ENCODE measurements around the gene TENM4.

Gene TENM4

GRCh38 chr11:79017811-79018210 is 423.0 kb downstream of the TENM4 start:
- no peak for TF ChIP-seq CTCF (IDR thresholded peaks at IDR 0.05)
- peaks cover under 1% of the 10 kb centered on the region for H3K9me3 Mint-ChIP-seq
- H3K4me1 Mint-ChIP-seq = peaks cover 43% of the 10 kb centered on the region
- no peak overlapping the region for H3K27ac Mint-ChIP-seq
- DNase-seq = no peak
- H3K4me3 Mint-ChIP-seq = no peak overlapping the region
- peaks cover 3% of the 10 kb centered on the region for H3K27me3 Mint-ChIP-seq (ENCODE audit: low read depth, poor library complexity)
- peaks cover 29% of the 10 kb centered on the region for H3K36me3 Mint-ChIP-seq (ENCODE audit: low read depth)

- peaks cover 17% of the 10 kb centered on the region for H3K4me1 Mint-ChIP-seq
- peak overlapping the region; percentile 3 for H3K27ac Mint-ChIP-seq
- no peak for TF ChIP-seq CTCF (IDR thresholded peaks at IDR 0.05)
- peaks cover 45% of the 10 kb centered on the region for H3K36me3 Mint-ChIP-seq (ENCODE audit: low read depth)
- peaks cover 3% of the 10 kb centered on the region for H3K27me3 Mint-ChIP-seq (ENCODE audit: low read depth, poor library complexity)
- DNase-seq = no peak
- no peak overlapping the region for H3K4me3 Mint-ChIP-seq
- peaks cover 33% of the 10 kb centered on the region for H3K9me3 Mint-ChIP-seq
Measured at GRCh38 chr11:79013509-79013908, 427.3 kb downstream of the TENM4 start.

GRCh38 chr11:79011357-79011756 is 429.5 kb downstream of the TENM4 start:
- H3K9me3 Mint-ChIP-seq = peaks cover 33% of the 10 kb centered on the region
- peaks cover 50% of the 10 kb centered on the region for H3K36me3 Mint-ChIP-seq (ENCODE audit: low read depth)
- no peak overlapping the region for H3K27ac Mint-ChIP-seq
- no peak for TF ChIP-seq CTCF (IDR thresholded peaks at IDR 0.05)
- DNase-seq = no peak
- no peak overlapping the region for H3K4me3 Mint-ChIP-seq
- peaks cover 3% of the 10 kb centered on the region for H3K27me3 Mint-ChIP-seq (ENCODE audit: low read depth, poor library complexity)
- peaks cover 18% of the 10 kb centered on the region for H3K4me1 Mint-ChIP-seq

- no peak for TF ChIP-seq CTCF (IDR thresholded peaks at IDR 0.05)
- DNase-seq = peak; percentile 8
- peaks cover 74% of the 10 kb centered on the region for H3K36me3 Mint-ChIP-seq (ENCODE audit: low read depth)
- H3K27ac Mint-ChIP-seq = peak overlapping the region; percentile 50
- H3K4me1 Mint-ChIP-seq = peaks cover 18% of the 10 kb centered on the region
- H3K9me3 Mint-ChIP-seq = peaks cover 68% of the 10 kb centered on the region
- H3K4me3 Mint-ChIP-seq = no peak overlapping the region
- H3K27me3 Mint-ChIP-seq (ENCODE audit: low read depth, poor library complexity) = no peaks in the 10 kb centered on the region
Measured at GRCh38 chr11:79007771-79008402, 432.9 kb downstream of the TENM4 start.

- no peak overlapping the region for H3K4me3 Mint-ChIP-seq
- H3K27me3 Mint-ChIP-seq (ENCODE audit: low read depth, poor library complexity) = no peaks in the 10 kb centered on the region
- peak overlapping the region; percentile 68 for H3K27ac Mint-ChIP-seq
- peaks cover 71% of the 10 kb centered on the region for H3K36me3 Mint-ChIP-seq (ENCODE audit: low read depth)
- peaks cover 18% of the 10 kb centered on the region for H3K4me1 Mint-ChIP-seq
- TF ChIP-seq CTCF (IDR thresholded peaks at IDR 0.05) = no peak
- H3K9me3 Mint-ChIP-seq = peaks cover 72% of the 10 kb centered on the region
- DNase-seq = no peak
Measured at GRCh38 chr11:79006854-79007253, 434.0 kb downstream of the TENM4 start.

- no peak overlapping the region for H3K4me3 Mint-ChIP-seq
- H3K9me3 Mint-ChIP-seq = peaks cover 37% of the 10 kb centered on the region
Measured at GRCh38 chr11:78996007-78996406, 444.8 kb downstream of the TENM4 start.

More at GRCh38 chr11:78996007-78996406, 444.8 kb downstream of the TENM4 start:
- TF ChIP-seq CTCF (IDR thresholded peaks at IDR 0.05) = no peak
- Mint-ChIP-seq H3K27ac (no peak overlapping the region), H3K27me3 (ENCODE audit: low read depth, poor library complexity) (peaks cover 7% of the 10 kb centered on the region), H3K4me1 (peaks cover 30% of the 10 kb centered on the region), H3K36me3 (ENCODE audit: low read depth) (peaks cover 66% of the 10 kb centered on the region)
- DNase-seq = no peak

Data from nephron progenitor cell (in vitro differentiated cells).